Thyroid gland (tissue), 4 donors: ENCODE data around the gene ZNF117.

Experiments used
- POLR2A ChIP-seq, 2 donors: fragments of 450-650 bp; IDR thresholded peaks; one replicate each; pipeline ENCODE4 v1.6.1; 2017; ENCODE audit warnings: antibody characterized with exemption in 2 of 2, mild to moderate bottlenecking in 2 of 2, moderate library complexity in 1 of 2
- TF ChIP-seq, protein P1 (sequence below), 6 experiments: fragments of 200-600 bp in 3 of 6; fragments of 450-650 bp in 3 of 6; sonication (generic) in 3 of 6; IDR thresholded peaks; one replicate each; pipeline ENCODE4 v1.5.1; 2016 to 2019; ENCODE audit warnings: antibody characterized with exemption in 6 of 6, mild to moderate bottlenecking in 2 of 6, inconsistent platforms in 1 of 6, moderate library complexity in 1 of 6

DNA sequence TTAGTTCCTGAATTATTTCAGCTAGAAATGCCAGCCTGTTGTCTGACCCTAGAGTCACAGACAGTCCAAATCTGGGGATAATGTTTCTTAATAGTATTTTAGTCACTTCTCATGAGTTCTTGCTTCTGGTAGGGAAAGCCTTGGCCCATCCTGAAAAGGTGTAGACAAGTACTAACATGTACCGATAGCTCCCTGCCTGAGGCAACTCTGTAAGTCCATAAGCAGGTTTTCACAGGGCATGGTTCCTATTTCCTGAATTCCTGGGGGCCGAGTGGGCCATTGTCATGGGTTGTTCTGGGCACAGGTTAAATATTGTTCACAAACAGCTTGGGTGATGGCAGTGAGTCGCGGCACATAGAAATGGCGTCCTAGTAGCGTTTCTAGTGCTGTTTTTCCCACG, 3.1 kb upstream of the ZNF117 start:
- TF ChIP-seq, protein P1, sequence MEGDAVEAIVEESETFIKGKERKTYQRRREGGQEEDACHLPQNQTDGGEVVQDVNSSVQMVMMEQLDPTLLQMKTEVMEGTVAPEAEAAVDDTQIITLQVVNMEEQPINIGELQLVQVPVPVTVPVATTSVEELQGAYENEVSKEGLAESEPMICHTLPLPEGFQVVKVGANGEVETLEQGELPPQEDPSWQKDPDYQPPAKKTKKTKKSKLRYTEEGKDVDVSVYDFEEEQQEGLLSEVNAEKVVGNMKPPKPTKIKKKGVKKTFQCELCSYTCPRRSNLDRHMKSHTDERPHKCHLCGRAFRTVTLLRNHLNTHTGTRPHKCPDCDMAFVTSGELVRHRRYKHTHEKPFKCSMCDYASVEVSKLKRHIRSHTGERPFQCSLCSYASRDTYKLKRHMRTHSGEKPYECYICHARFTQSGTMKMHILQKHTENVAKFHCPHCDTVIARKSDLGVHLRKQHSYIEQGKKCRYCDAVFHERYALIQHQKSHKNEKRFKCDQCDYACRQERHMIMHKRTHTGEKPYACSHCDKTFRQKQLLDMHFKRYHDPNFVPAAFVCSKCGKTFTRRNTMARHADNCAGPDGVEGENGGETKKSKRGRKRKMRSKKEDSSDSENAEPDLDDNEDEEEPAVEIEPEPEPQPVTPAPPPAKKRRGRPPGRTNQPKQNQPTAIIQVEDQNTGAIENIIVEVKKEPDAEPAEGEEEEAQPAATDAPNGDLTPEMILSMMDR (IDR thresholded peaks at IDR 0.05) = no peak
- TF ChIP-seq POLR2A (IDR thresholded peaks at IDR 0.05) = no peak
